Upper lobe of left lung (tissue), 4 donors: Measurements from ENCODE around the gene CARM1.

ENCODE experiments used
- EP300 ChIP-seq, 4 donors: sonication (generic); formaldehyde crosslinking; IDR thresholded peaks; one replicate each; pipeline ENCODE4 v1.5.1; 2017; ENCODE audit warnings: antibody characterized with exemption in 4 of 4, control low read depth in 2 of 4
- POLR2A ChIP-seq, 4 donors: fragments of 450-650 bp; IDR thresholded peaks; one replicate each; pipeline ENCODE4 v1.5.1; 2016 to 2017; ENCODE audit warnings: antibody characterized with exemption in 4 of 4, mild to moderate bottlenecking in 2 of 4
- POLR2AphosphoS5 ChIP-seq, 2 donors: sonication (generic); formaldehyde crosslinking; IDR thresholded peaks; one replicate each; pipeline ENCODE4 v1.5.1; 2017; ENCODE audit warnings: antibody characterized with exemption in 2 of 2
- TF ChIP-seq, protein P1 (sequence below), 6 experiments: fragments of 450-650 bp in 4 of 6; fragments of 200-600 bp in 2 of 6; sonication (generic) in 2 of 6; IDR thresholded peaks; one replicate each; pipeline ENCODE4 v1.5.1; 2016 to 2019; ENCODE audit warnings: antibody characterized with exemption in 6 of 6

- TF ChIP-seq, protein P1, sequence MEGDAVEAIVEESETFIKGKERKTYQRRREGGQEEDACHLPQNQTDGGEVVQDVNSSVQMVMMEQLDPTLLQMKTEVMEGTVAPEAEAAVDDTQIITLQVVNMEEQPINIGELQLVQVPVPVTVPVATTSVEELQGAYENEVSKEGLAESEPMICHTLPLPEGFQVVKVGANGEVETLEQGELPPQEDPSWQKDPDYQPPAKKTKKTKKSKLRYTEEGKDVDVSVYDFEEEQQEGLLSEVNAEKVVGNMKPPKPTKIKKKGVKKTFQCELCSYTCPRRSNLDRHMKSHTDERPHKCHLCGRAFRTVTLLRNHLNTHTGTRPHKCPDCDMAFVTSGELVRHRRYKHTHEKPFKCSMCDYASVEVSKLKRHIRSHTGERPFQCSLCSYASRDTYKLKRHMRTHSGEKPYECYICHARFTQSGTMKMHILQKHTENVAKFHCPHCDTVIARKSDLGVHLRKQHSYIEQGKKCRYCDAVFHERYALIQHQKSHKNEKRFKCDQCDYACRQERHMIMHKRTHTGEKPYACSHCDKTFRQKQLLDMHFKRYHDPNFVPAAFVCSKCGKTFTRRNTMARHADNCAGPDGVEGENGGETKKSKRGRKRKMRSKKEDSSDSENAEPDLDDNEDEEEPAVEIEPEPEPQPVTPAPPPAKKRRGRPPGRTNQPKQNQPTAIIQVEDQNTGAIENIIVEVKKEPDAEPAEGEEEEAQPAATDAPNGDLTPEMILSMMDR (IDR thresholded peaks at IDR 0.05), result no peak
- TF ChIP-seq EP300 (IDR thresholded peaks at IDR 0.05) (no peak), POLR2A (IDR thresholded peaks at IDR 0.05) (no peak), POLR2AphosphoS5 (IDR thresholded peaks at IDR 0.05) (no peak)
These were observed 10.7 kb downstream of the CARM1 start for GRCh38 chr19:10882108-10882457.
